Measurements from ENCODE around the gene PLBD2. TPM values are rescaled to one million over a fixed set of nuclear protein-coding genes. Genes with fewer than 3 reads are reported as not detected.

The PLBD2 gene
- total RNA-seq, 1 donor from 2014 or later, result 26.6 TPM

GRCh38 chr12:113405694-113406093 lies 47.3 kb downstream of the PLBD2 start:
- Mint-ChIP-seq H3K27me3 (ENCODE audit: unreplicated experiment) (no peaks in the 10 kb centered on the region), H3K36me3 (ENCODE audit: low read depth, unreplicated experiment) (no peaks in the 10 kb centered on the region), H3K27ac (ENCODE audit: unreplicated experiment) (peak overlapping the region; percentile 13), H3K4me1 (ENCODE audit: unreplicated experiment) (no peaks in the 10 kb centered on the region), H3K4me3 (ENCODE audit: unreplicated experiment) (no peak overlapping the region), H3K9me3 (ENCODE audit: unreplicated experiment) (no peaks in the 10 kb centered on the region)
- no peak for TF ChIP-seq CTCF (IDR thresholded peaks at IDR 0.05; ENCODE audit: unreplicated experiment)
- DNase-seq (ENCODE audit: low spot score), result no peak

DNA sequence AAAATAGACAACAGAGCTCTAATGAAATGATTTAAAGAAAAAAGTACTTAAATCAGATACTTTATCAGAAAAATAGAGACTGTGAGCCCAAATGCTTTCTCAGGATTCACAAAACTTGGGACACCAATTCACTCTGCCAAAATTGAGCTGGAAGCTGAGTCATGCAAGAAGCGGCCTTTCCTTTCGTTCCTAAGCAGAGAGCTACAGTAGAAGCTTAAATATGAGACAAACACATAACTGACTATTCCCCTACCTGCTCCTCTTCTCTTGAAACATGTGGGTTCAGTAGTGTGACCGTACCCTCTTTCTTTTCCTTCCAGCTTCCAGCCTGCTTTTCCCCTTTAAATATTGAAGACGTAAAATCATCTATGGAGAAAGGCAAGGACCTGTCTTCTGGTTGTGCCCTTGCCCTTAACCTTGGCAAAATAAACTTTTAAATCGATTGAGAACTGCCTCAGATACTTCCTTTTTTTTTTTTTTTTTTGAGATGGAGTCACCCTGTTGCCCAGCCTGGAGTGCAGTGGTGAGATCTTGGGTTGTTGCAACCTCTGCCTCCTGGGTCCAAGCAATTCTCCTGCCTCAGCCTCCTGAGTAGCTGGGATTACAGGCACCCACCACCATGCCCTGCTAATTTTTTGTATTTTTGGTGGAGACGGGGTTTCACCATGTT lies 49.7 kb downstream of the PLBD2 start:
- no peak overlapping the region for H3K4me3 Mint-ChIP-seq (ENCODE audit: unreplicated experiment)
- H3K36me3 Mint-ChIP-seq (ENCODE audit: low read depth, unreplicated experiment), result no peaks in the 10 kb centered on the region
- DNase-seq (ENCODE audit: low spot score), result no peak
- no peaks in the 10 kb centered on the region for H3K4me1 Mint-ChIP-seq (ENCODE audit: unreplicated experiment)
- TF ChIP-seq CTCF (IDR thresholded peaks at IDR 0.05; ENCODE audit: unreplicated experiment), result no peak
- H3K9me3 Mint-ChIP-seq (ENCODE audit: unreplicated experiment), result no peaks in the 10 kb centered on the region
- H3K27me3 Mint-ChIP-seq (ENCODE audit: unreplicated experiment), result peaks cover 3% of the 10 kb centered on the region
- H3K27ac Mint-ChIP-seq (ENCODE audit: unreplicated experiment), result no peak overlapping the region

DNA sequence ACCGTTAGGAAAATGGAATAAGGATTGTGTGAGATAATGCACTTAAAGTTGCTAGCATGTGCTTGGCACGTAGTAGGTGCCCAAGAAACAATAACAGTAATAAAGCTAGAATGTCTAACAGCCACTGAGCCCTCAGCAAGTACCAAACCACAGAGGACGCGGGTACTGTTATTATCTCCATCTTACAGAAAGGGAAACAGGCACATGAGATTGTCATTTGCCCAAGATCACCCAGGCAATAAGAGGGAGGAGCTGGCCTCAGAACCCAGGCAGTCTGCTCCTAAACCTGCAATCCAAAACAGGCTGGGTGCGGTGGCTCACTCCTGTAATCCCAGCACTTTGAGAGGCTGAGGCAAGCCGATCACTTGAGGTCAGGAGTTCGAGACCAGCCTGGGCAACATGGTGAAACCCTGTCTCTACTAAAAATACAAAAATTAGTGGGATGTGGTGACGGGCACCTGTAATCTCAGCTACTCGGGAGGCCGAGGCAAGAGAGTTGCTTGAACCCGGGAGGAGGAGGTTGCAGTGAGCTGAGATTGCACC lies 50.4 kb downstream of the PLBD2 start:
- no peak for TF ChIP-seq CTCF (IDR thresholded peaks at IDR 0.05; ENCODE audit: unreplicated experiment)
- no peaks in the 10 kb centered on the region for H3K36me3 Mint-ChIP-seq (ENCODE audit: low read depth, unreplicated experiment)
- DNase-seq (ENCODE audit: low spot score), result no peak

GRCh38 chr12:113409462-113410124 lies 51.2 kb downstream of the PLBD2 start:
- Mint-ChIP-seq H3K36me3 (ENCODE audit: low read depth, unreplicated experiment) (no peaks in the 10 kb centered on the region), H3K27me3 (ENCODE audit: unreplicated experiment) (peaks cover 3% of the 10 kb centered on the region), H3K9me3 (ENCODE audit: unreplicated experiment) (no peaks in the 10 kb centered on the region), H3K27ac (ENCODE audit: unreplicated experiment) (no peak overlapping the region), H3K4me3 (ENCODE audit: unreplicated experiment) (no peak overlapping the region), H3K4me1 (ENCODE audit: unreplicated experiment) (no peaks in the 10 kb centered on the region)
- DNase-seq (ENCODE audit: low spot score), result no peak
- TF ChIP-seq CTCF (IDR thresholded peaks at IDR 0.05; ENCODE audit: unreplicated experiment), result no peak

More for the DNA sequence above, 50.4 kb downstream of the PLBD2 start:
- Mint-ChIP-seq H3K4me3 (ENCODE audit: unreplicated experiment) (no peak overlapping the region), H3K27me3 (ENCODE audit: unreplicated experiment) (peaks cover 3% of the 10 kb centered on the region), H3K9me3 (ENCODE audit: unreplicated experiment) (no peaks in the 10 kb centered on the region), H3K27ac (ENCODE audit: unreplicated experiment) (no peak overlapping the region), H3K4me1 (ENCODE audit: unreplicated experiment) (no peaks in the 10 kb centered on the region)

DNA sequence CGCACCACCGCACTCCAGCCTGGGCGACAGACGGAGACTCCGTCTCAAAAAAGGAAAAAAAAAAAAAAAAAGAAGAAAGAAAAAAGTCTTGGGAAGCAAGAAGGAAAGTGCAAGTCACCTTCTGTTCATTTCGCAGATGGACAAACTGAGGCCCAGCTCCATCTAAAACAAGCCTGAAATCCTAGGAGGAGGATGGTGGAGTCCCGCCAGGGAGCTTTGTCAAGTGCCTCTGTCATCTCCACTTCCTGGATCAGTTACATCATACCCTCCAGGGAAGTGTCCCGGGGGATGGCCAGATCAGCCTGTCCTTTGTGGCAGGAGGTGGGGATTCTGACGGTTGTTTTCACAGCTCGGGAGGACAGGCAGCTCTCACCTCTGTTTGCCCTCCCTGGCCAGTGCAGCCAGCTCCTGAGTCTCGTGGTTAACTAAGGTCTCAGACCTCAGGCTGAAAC lies 55.1 kb downstream of the PLBD2 start:
- H3K36me3 Mint-ChIP-seq (ENCODE audit: low read depth, unreplicated experiment), result no peaks in the 10 kb centered on the region
- H3K27ac Mint-ChIP-seq (ENCODE audit: unreplicated experiment), result no peak overlapping the region
- H3K9me3 Mint-ChIP-seq (ENCODE audit: unreplicated experiment), result no peaks in the 10 kb centered on the region
- H3K27me3 Mint-ChIP-seq (ENCODE audit: unreplicated experiment), result peaks cover 7% of the 10 kb centered on the region
- no peak for DNase-seq (ENCODE audit: low spot score)
- H3K4me1 Mint-ChIP-seq (ENCODE audit: unreplicated experiment), result no peaks in the 10 kb centered on the region
- no peak for TF ChIP-seq CTCF (IDR thresholded peaks at IDR 0.05; ENCODE audit: unreplicated experiment)
- no peak overlapping the region for H3K4me3 Mint-ChIP-seq (ENCODE audit: unreplicated experiment)

Measured in endothelial cell (in vitro differentiated cells).